Endometrial microvascular endothelial cells (primary cell): ENCODE measurements around the gene DEFB132. TPM values are rescaled to one million over a fixed set of nuclear protein-coding genes. Genes with fewer than 3 reads are reported as not detected.

ENCODE experiments used
- in situ Hi-C: cut with HindIII; loops from 2 replicates; pipeline ENCODE4 v1.10.0; 2017; ENCODE audit warnings: low sequenced_read_pairs, low pct_unique_long_range_greater_than_20kb; ENCODE audit errors: inconsistent ontology term
- total RNA-seq: library from RNA; depleted of rRNA; stranded (reverse); fragments of >200 nt; gene quantifications from one replicate; pipeline ENCODE4 v1.2.3, GENCODE V29; 2015; ENCODE audit errors: inconsistent ontology term

The DEFB132 gene
- total RNA-seq, 1 donor from 2014 or later: not detected

DNA sequence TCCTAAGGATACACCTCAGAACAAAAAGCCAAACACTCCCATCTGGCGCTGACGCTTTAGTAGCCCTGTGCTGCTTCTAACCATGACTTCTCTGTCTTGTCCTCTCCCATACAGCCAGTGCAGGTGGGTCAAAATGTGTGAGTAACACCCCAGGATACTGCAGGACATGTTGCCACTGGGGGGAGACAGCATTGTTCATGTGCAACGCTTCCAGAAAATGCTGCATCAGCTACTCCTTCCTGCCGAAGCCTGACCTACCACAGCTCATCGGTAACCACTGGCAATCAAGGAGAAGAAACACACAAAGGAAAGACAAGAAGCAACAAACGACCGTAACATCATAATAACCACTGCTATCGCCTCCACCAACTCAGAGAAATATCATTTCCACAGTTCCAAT, 1.4 kb downstream of the DEFB132 start:
- in situ Hi-C loops: no loop called here

DNA sequence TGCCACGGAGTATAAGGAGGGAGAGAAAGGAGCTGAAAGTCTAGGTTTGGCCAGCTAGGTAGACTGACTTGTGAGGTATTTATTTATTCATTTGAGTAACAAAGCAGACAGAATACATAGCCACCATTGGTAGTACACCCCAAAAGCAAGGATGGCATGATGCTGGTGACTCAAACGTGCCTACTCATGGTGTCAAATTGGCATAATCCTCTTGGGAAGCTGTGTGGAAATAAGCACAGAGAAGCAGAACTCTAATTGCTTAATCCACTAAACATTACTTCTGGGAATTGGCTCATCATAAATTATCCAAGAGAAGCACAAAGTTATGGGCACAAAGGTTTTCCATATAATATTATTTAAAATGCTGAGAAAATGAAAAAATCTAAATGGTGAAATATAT, 2.5 kb downstream of the DEFB132 start:
- in situ Hi-C loops: no loop called here

DNA sequence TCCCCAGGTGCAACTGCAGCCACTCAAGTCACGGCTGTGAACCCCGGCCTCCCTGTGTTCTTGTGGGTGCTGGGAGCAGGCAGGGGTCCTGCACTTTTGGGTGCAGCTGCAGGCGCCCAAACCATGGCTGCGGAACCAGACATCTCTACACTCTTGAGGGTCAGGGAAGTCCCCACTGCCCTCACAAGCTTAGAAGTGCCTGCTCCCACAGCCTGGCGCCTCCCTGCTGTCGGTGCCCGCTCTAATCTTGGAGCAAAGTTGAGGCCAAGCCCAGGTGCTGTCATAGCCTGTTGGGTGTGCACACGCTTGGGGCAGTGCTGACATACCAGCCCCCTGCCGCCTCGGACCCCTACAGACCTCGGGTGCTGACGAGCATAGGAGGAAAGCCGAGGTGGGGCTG, 6.2 kb downstream of the DEFB132 start:
- in situ Hi-C loops: no loop called here

DNA sequence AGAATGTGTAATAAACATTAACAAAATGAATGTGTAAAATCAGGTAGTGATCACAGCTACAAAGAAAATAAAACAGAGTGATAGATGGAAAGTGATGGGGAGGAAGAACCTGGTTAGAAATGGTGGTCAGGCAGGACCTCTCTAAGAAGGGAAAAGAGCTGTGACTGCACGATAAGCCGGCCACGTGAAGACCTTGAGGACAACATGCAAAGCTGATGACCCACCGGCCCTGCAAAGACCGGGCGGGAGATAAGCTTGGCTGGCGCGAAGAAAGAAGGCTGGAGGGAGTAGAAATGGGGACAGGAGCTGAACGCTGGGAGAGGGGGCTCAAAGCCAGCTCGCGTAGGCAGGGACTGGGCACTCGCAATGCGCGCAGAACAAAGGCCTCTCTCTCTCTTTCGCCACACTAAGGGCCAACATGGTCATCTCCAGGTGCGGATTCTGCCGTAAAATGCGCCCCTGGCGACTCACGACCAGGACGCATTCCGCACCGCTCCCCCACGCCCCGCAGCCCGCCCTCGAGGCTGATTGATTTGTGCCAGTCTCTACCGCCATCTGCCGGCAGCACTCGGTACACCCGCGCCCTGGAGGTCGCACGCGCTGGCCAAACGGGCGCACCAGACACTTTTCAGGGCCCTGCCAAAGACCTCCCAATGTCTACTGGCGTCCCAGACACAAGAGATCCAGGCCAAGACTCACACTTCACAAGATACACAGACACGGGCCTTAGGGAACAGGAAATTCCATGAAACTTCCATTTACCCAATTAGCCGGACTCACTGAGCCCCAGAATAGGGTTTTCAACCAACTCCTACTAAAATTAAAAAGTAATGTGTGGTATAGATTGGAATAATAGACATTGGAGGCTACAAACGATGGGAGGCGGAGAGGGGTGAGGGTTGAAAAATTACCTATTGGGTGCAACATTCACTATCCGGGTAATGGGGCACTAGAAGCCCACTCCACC, 9.4 kb downstream of the DEFB132 start:
- in situ Hi-C loops: no loop called here

DNA sequence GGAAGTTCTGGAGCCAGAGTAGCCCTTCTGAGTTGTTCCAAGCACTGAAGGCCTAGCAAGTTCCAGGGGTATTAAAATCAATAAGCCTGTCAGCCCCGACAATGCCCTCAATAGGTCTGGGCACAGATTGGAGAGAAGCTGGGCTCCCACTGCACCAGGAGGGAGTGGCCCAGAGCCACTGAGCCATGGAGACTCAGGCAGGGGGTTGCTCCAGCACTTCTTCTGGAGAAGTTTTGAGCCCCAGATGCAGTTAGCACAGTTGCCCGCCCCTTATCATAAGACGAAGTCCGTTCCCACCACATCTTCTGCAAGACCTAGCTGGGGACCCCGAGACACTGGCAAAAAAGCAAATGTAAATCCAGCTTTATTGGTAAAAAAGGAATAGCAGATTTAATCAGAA, 13.0 kb downstream of the DEFB132 start:
- in situ Hi-C loops: no loop called here

DNA sequence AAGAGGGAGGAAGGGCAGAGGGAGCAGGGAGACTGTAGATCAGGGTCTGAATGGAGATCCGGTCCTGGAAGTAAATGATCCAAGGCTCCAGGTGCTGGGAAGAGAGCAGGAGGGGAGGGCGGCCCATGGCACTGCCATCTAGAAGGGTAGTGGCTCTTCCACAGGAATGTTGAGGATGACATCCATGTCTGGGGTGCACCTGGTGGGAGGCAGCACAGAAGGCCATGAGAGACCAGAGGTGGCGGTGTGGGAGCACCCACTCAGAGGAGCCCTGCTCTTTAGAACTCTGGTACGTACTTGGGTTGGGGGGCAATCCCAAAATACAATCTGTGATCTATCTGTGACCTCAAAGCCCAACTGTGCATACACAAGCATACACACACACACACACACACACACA, 13.5 kb downstream of the DEFB132 start:
- in situ Hi-C loops: no loop called here

DNA sequence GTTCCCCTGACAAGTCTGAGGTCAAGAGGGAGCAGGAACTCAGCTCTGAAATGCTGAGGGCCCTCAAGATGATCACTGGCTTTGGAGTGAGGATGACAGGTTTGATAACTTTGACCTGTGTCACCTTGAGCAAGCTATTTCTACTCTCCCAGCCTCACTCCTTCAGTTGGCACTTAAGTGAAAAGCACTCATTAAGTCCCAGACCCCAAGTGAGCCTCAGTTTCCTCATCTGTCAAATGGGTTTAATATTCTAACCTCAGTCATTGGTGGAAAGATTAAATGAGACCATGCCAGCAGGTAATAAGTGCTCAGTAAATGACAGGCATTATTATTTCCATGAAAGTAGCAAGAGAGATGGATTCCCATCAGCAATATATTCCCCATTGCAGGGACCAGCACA, 14.0 kb downstream of the DEFB132 start:
- in situ Hi-C loops: no loop called here

DNA sequence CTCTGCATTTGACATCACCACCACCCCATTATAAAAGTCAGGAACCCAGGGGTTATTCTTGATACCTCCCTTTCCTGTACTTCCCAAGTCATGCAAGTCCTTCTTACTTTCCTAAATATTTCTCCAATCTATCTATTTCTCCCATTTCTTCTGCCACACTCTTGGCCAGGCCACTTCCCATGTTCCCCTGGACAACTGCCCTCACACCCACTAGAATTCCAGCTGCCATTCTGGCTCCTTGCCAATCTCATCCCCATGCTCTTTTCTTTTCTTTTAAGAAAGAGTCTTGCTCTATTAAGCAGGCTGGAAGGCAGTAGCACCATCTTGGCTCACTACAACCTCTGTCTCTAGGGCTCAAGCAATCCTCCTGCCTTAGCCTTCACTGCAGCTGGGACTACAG, 15.2 kb downstream of the DEFB132 start:
- in situ Hi-C loops: no loop called here

DNA sequence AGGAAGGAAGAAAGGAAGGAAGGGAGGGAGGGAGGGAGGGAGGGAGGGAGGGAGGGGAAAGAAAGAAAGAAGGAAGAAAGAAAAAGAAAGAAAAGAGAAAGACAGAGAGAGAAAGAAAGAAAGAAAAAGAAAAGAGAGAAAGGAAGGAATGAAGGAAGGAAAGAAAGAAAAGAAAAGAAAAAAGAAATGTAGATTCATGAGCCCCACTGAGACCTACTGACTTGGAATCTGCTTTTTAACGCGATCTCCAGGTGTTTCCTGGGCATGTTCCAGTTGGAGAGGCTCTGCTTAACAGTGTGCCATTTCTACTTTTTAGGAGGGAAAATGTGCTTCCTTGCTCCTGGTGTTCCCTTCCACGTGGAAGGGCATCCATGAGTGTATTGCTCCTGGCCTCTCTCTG, 16.4 kb downstream of the DEFB132 start:
- in situ Hi-C loops: no loop called here

DNA sequence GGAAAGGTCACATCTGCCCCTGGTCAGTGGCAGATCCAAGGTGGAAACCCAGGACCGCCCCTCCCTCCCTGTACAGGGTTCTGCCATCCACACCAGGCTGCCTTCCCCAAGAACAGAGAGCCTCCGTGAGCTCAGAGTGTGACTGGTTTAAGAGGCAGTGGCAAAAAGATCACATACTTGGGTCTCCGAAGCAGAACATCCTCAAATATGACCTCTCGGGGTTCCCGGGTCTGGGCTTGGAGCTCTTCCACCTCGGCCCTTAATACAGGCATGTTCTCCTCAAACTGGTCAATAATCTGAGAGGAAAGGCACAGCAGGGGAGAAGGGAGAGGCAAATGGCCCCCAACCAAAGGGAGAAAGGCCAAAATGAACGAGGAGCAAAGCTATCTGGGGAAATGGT, 18.3 kb downstream of the DEFB132 start:
- in situ Hi-C loops: no loop called here

DNA sequence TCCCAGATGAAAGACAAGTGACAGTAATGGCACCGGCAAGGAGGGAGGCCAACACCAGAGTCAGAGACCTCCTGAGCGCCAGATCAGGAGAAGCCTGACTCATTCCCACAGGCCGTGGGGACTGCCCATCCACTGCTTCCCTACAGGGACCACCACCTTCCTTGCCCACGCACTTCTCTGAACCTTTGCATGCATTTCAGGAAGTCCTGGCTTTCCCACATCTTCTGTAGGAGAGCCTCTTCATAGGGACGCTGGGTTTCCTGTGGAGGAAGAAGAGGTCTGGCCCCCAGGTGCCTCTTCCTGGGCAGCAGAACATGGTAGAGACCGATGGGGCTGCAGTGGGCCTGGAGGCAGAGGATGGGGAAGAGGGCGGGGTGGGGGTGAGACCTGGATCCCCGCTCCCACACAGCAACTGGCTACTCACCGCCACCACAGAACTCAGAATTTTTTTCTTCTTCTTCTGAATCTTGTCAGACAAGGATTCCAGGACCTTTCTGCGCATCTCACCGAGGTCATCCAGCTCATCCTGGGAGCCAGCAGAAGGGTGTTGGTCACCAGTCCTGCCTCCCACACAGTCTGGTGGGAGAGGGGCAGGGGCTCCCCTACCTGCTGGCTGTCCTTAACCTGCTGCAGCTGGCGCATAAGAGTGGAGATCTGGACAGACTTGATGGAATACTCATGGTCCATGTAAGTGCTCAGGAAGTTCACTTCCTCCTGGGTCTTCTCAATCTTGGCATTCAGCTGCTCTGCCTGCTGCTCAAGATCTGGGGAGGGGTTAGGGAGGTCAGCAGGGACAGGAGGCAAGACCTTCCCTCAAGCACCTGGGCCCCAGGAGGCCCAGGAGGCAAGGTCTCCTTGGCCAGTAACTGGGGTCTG, 19.3 kb downstream of the DEFB132 start:
- in situ Hi-C loops: no loop called here

DNA sequence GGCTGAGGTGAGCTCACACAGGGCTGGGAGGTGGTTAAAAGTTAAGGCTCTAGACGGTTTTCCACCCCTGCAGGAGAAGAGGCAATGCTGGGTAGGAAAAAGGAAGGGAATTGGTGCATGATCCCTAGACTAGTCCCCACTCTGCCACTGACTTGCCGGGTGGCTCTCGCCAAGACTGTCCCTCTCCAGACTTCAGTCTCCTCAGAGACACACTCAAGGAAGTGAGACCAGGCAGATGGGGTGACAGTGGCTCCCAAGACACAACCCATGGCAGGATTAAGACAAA, 19.9 kb downstream of the DEFB132 start:
- in situ Hi-C loops: no loop called here

DNA sequence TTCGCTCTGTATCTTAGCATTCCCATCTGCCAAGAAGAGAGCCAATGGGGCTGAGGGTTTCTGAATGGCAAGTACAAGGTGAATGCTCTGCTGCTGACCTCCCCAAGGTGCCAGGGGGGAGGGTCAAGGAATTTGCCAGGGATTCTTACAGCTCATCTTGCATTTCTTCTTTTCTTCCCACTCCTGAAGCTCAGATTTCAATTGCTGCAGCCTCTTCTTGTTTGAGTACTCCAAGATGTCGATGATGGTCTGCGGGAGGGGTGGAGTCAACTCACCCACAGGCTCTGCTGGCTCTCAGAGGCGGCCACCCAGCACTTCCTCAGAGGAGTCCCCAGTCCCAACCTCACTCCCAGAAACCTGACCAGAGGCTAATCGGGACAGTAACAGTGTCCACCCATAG, 20.7 kb downstream of the DEFB132 start:
- in situ Hi-C loops: no loop called here

DNA sequence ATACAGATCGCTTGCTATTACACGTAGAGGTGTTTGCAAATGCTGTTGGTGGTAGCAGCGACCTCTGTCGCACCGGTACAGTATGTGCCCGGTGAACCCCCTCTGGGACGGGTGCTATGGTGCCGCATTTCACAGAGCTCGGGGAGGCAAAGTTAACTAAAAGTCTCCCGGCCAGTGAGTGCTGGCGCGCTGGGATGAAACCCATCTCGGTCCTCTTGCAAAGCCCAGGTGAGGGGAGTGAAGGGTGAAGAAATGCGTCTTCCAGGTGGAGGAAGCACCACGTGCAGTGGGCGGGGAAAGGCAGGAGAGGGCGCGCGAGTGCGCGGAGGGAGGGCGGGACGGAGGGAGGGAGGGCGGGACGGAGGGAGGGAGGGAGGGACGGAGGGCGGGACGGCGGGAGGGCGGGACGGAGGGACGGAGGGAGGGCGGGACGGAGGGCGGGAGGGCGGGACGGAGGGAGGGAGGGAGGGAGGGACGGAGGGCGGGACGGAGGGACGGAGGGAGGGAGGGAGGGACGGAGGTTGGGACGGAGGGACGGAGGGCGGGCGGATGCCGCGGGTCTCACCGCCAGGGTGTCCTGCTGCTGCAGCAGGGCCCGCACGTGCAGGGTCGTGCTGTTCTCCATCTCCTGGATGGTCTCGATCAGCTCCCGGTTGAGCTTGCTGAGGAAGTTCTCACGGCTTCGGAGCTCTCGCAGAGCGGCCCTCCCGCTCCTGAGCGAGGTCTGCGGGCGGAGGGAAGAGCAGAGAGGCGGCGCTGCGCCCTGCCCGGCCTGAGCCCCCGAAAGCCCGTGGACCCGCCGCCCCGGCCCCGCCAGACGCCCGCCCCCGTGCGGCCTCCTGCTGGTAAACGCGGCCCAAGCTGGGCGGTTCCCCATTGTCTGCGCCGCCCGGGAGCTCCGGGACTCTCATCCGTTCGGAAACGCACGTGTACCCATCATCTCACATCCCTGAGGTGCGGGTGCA, 21.4 kb downstream of the DEFB132 start:
- in situ Hi-C loops: no loop called here

DNA sequence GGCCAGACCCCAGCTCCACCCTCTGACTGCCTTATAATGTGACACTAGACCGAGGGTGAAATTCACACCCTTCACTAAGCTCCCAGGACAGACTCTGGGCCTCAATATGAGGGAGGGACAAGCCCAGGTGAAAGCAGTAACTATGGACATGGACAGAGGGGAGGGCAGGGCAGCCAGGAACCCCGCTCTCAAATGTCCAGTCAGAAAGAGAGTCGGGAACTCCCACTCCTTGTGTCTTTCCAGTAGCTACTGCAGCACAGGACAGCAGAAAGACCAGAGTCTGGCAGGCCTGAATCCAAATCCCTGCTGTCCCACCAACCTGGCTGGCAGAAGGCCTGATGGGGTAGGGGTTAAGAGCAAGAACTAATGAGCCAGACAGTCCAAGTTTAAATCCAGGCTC, 26.6 kb downstream of the DEFB132 start:
- in situ Hi-C loops: no loop called here

DNA sequence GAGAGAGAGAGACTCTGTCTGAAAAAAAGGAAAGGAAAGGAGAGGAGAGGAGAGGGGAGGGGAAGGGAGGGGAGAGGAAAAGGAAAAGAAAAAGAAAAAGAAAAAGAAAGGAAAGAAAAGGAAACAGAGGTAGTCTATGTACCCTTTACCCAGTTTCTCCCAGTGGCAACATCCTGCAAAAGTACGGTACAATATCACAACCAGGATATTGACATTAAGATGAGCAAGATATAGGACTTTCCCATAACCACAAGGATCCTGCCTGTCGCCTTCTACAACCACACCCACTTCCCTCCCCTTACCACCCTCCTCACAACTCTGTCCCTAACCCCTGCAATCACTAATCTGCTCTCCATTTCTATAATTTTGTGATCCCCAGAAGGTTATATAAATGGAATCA, 29.0 kb downstream of the DEFB132 start:
- in situ Hi-C loops: no loop called here

DNA sequence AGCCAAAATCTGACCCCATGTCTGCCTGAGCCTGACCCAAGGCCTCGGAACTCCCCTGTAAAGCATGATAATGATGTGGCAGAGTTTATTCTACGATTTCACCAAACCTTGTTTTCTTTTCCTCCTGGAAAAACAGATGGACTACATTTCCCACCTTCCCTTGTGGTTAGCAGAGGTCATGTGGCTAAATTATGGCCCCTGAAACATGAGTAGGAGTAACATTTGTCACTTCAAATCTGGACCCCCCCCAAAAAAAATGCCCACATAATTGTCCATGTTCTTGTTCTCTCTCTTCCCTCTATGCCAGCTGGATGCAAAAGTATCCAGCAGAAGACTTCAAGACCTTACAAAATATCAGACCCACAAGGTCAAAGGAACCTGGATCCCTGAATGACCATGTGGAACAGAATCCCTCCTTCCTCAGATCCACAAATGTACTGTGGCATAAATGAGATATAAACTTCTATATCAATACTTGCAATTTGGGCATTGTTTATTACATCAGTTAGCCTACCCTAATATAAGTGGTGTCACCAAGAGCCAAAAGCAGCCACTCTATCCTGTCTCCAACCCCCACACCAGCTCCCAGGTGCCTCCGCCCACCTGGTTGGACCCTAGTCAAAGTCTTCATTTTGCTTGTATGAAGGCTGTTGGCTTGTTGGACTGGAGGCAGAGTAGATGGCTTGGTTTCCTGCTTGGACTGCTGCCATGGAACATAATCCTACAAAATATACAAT, 31.6 kb downstream of the DEFB132 start:
- in situ Hi-C loops: no loop called here

DNA sequence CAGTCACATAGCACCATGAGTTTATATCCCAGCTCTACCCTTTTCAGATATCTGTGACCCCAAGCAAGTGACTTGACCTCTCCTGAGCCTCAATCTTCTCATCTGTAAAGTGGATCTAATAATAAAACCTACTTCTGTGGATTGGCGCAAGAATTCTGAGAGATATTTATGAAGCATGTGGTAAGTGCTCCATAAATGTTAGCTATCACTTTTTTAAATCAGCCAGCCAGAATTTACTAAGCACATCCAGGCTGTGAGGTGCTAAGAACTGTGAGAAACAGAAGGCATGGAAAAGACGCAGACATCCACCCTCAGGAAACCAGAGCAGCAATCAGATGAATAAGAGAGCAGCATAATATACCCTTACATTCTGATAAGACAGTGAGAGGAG, 32.2 kb downstream of the DEFB132 start:
- in situ Hi-C loops: no loop called here
